IMR-90 (cell line): ENCODE results near the gene IZUMO2. TPM values are rescaled to one million over a fixed set of nuclear protein-coding genes. Genes with fewer than 3 reads are reported as not detected.

ENCODE experiments used
- ATAC-seq: fragments of 200-7000 bp; cut with Tn5 transposase; 2 replicates; pipeline ENCODE4 v1.9.1; 2020; ENCODE audit warnings: low read depth, mild to moderate bottlenecking, moderate library complexity
- BruUV-seq: library from RNA; stranded (reverse); fragments of 400-500 nt; replicated peaks from 2 replicates; lab custom pipeline; 2021; lab: Mats Ljungman, UMichigan
- CTCF ChIA-PET: fragments of 300-600 bp; formaldehyde crosslinking; extraction: SDS; loops from one replicate; lab custom pipeline; 2021; ENCODE audit warnings: antibody characterized with exemption; lab: Yijun Ruan, JAX
- POLR2A ChIA-PET: fragments of 300-600 bp; sonication (Branson Sonifier 250); formaldehyde crosslinking; loops from one replicate; lab custom pipeline; 2022; ENCODE audit warnings: antibody characterized with exemption; ENCODE audit not compliant: unreplicated experiment; lab: Charles Lee
- DNase-seq: peaks from one replicate; pipeline ENCODE4 v3.0.0; 2013
- H2AFZ ChIP-seq: replicated peaks from 2 replicates; pipeline ENCODE3; 2013; ENCODE audit warnings: low read length, mild to moderate bottlenecking; ENCODE audit not compliant: poor library complexity
- H2AK5ac ChIP-seq: 2 replicates; pipeline ENCODE4 v1.6.1; 2013; ENCODE audit warnings: low read depth, low read length, inconsistent platforms
- H2AK9ac ChIP-seq: replicated peaks from 2 replicates; pipeline ENCODE3; 2013; ENCODE audit warnings: mild to moderate bottlenecking, low read depth, low read length, moderate library complexity; ENCODE audit not compliant: poor library complexity
- H2BK120ac ChIP-seq: 2 replicates; pipeline ENCODE4 v1.6.1; 2013; ENCODE audit warnings: low read depth, low read length, inconsistent platforms
- H2BK15ac ChIP-seq: 3 replicates; pipeline ENCODE4 v1.6.1; 2013; ENCODE audit warnings: low read depth, low read length, inconsistent platforms
- H2BK20ac ChIP-seq: 2 replicates; pipeline ENCODE4 v1.6.1; 2013; ENCODE audit warnings: low read depth, mild to moderate bottlenecking, inconsistent platforms, low read length, moderate library complexity
- H2BK5ac ChIP-seq: 2 replicates; pipeline ENCODE4 v1.6.1; 2013; ENCODE audit warnings: mild to moderate bottlenecking, low read depth, low read length, inconsistent platforms; ENCODE audit not compliant: poor library complexity, severe bottlenecking
- H3K14ac ChIP-seq: replicated peaks from 2 replicates; pipeline ENCODE4 v1.6.1; 2013; ENCODE audit warnings: low read depth, low read length, inconsistent platforms
- H3K18ac ChIP-seq: 2 replicates; pipeline ENCODE4 v1.6.1; 2013; ENCODE audit warnings: low read depth, low read length, control low read depth
- H3K23ac ChIP-seq: 2 replicates; pipeline ENCODE4 v1.6.1; 2013; ENCODE audit warnings: low read depth, low read length, inconsistent platforms
- H3K27ac ChIP-seq: 2 replicates; pipeline ENCODE4 v1.5.1; 2013; ENCODE audit warnings: mild to moderate bottlenecking, control low read depth, low read length; ENCODE audit not compliant: insufficient read depth
- H3K27me3 ChIP-seq: 2 replicates; pipeline ENCODE4 v1.6.1; 2013; ENCODE audit warnings: low read length; ENCODE audit not compliant: control insufficient read depth, insufficient read depth
- H3K36me3 ChIP-seq: 2 replicates; pipeline ENCODE4 v1.6.1; 2013; ENCODE audit warnings: low read length, mixed read lengths; ENCODE audit not compliant: control insufficient read depth, insufficient read depth
- H3K4ac ChIP-seq: 2 replicates; pipeline ENCODE4 v1.6.1; 2013; ENCODE audit warnings: low read depth, low read length, inconsistent platforms
- H3K4me1 ChIP-seq: 2 replicates; pipeline ENCODE4 v1.6.1; 2013; ENCODE audit warnings: low read length, mixed read lengths; ENCODE audit not compliant: control insufficient read depth, insufficient read depth
- H3K4me2 ChIP-seq: 2 replicates; pipeline ENCODE4 v1.6.1; 2013; ENCODE audit warnings: low read depth, mild to moderate bottlenecking, control low read depth, low read length, moderate library complexity
- H3K4me3 ChIP-seq: 2 replicates; pipeline ENCODE4 v1.5.1; 2013; ENCODE audit warnings: low read depth, mild to moderate bottlenecking, control low read depth, low read length, moderate library complexity; ENCODE audit not compliant: insufficient read depth
- H3K56ac ChIP-seq: 2 replicates; pipeline ENCODE4 v1.6.1; 2013; ENCODE audit warnings: low read length, inconsistent platforms; ENCODE audit not compliant: insufficient read depth; ENCODE audit errors: extremely low read depth
- H3K79me1 ChIP-seq, 2 experiments: 2 replicates each; pipeline ENCODE4 v1.6.1; 2013; ENCODE audit warnings: low read length in 2 of 2, inconsistent platforms in 1 of 2, low read depth in 1 of 2
- H3K9ac ChIP-seq: 2 replicates; pipeline ENCODE4 v1.6.1; 2013; ENCODE audit warnings: low read depth, low read length, control low read depth
- H3K9me1 ChIP-seq: 2 replicates; pipeline ENCODE4 v1.6.1; 2013; ENCODE audit warnings: low read length, inconsistent platforms; ENCODE audit not compliant: insufficient read depth
- H3K9me3 ChIP-seq: 2 replicates; pipeline ENCODE4 v1.6.1; 2013; ENCODE audit warnings: low read length; ENCODE audit not compliant: control insufficient read depth, insufficient read depth
- H4K20me1 ChIP-seq: 2 replicates; pipeline ENCODE4 v1.6.1; 2013; ENCODE audit warnings: low read length, inconsistent platforms; ENCODE audit not compliant: insufficient read depth
- H4K5ac ChIP-seq: 2 replicates; pipeline ENCODE4 v1.6.1; 2013; ENCODE audit warnings: mild to moderate bottlenecking, low read depth, low read length, control low read depth
- H4K8ac ChIP-seq, 2 experiments: 2 replicates each; pipeline ENCODE4 v1.6.1; 2013; ENCODE audit warnings: low read depth in 2 of 2, low read length in 2 of 2, control low read depth in 1 of 2, inconsistent platforms in 1 of 2
- H4K91ac ChIP-seq: 2 replicates; pipeline ENCODE4 v1.6.1; 2013; ENCODE audit warnings: low read depth, low read length, inconsistent platforms; ENCODE audit not compliant: insufficient read depth
- CHD1 ChIP-seq: IDR thresholded peaks from 2 replicates; pipeline ENCODE4 v1.6.1; 2012; ENCODE audit warnings: low read depth, low read length, improper control_type of control experiment
- MAFK ChIP-seq: IDR thresholded peaks from 2 replicates; pipeline ENCODE4 v1.6.1; 2012; ENCODE audit warnings: low read depth, low read length, improper control_type of control experiment
- MAZ ChIP-seq: IDR thresholded peaks from 2 replicates; pipeline ENCODE4 v1.6.1; 2012; ENCODE audit warnings: low read depth, mild to moderate bottlenecking, low read length, improper control_type of control experiment, moderate library complexity, borderline replicate concordance
- MXI1 ChIP-seq: IDR thresholded peaks from 2 replicates; pipeline ENCODE4 v1.6.1; 2012; ENCODE audit warnings: low read depth, mild to moderate bottlenecking, low read length, moderate library complexity, borderline replicate concordance
- POLR2A ChIP-seq: IDR thresholded peaks from 2 replicates; pipeline ENCODE4 v1.6.1; 2012; ENCODE audit warnings: mild to moderate bottlenecking, low read depth, low read length
- RAD21 ChIP-seq: IDR thresholded peaks from 2 replicates; pipeline ENCODE4 v1.6.1; 2012; ENCODE audit warnings: low read length, improper control_type of control experiment
- SMC3 ChIP-seq: fragments of 150-350 bp; IDR thresholded peaks from 2 replicates; pipeline ENCODE4 v1.6.1; 2016; ENCODE audit warnings: low read depth, mild to moderate bottlenecking, antibody characterized with exemption, low read length, moderate library complexity
- WGBS, 2 experiments: methylation state at CpG; one replicate each; pipeline versions ENCODE4 v1.1.5 to v1.1.7; 2013; ENCODE audit warnings: missing lambda C conversion rate in 2 of 2; ENCODE audit not compliant: insufficient read length in 1 of 2; ENCODE audit errors: extremely low coverage in 2 of 2; 5-methylcytosine and 5-hydroxymethylcytosine counted together
- dilution Hi-C: fragments of 300-500 bp; cut with HindIII; formaldehyde crosslinking; loops from one replicate; pipeline ENCODE4 v1.14.3; 2018; ENCODE audit warnings: low sequenced_read_pairs; ENCODE audit not compliant: unreplicated experiment
- in situ Hi-C: fragments of 300-500 bp; cut with MboI; formaldehyde crosslinking; loops from 3 replicates; pipeline ENCODE4 v1.14.3; 2019; ENCODE audit warnings: low sequenced_read_pairs, inconsistent platforms, mixed read lengths
- intact Hi-C: fragments of 100-400 bp; cut with micrococcal nuclease; formaldehyde crosslinking; loops from 2 replicates; pipeline ENCODE4 v1.10.0; 2022
- polyA plus RNA-seq, 3 experiments: library from polyadenylated mRNA; depleted of rRNA; stranded (reverse); fragments of >200 nt; gene quantifications; 2 replicates each; pipeline ENCODE4 v1.2.3, GENCODE V29; 2012; ENCODE audit warnings: low replicate concordance in 1 of 3
- total RNA-seq: library from RNA; depleted of rRNA; stranded (reverse); fragments of >200 nt; gene quantifications from 2 replicates; pipeline ENCODE4 v1.2.3, GENCODE V29; 2012
- TF ChIP-seq, protein P1 (sequence below): fragments of 150-350 bp; IDR thresholded peaks from 2 replicates; pipeline ENCODE4 v1.6.1; 2017; ENCODE audit warnings: mild to moderate bottlenecking, antibody characterized with exemption, low read length, low read depth

Gene IZUMO2
- total and polyA plus RNA-seq, 2 of the 4 experiments (the other 2 are of a cell fraction) = not detected

DNA sequence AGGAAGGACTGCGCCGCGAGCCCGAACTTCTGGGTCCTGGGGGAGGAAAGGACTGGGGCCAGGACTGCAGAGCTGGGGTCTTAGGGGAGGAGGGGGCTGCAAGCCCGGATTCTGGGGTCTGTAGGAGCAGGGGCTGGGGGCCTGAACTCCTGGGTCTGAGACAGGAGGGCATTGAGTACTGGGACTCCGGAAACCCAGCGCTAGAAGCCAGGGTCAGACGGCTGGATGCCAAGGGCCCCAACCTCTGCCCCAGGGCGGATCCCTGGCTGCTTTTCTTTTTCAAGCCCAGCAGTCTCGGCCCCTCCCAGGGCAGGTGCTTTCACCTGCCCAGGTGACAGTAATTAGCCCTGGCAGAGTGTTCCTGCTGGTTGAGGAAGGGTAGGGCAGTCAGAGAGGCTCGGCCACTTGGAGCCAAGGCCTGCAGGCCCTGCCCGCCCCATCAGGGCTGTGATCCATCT is 42.6 kb upstream of the IZUMO2 start:
- H2BK20ac ChIP-seq = no peak overlapping the region
- H2BK5ac ChIP-seq = no peak overlapping the region
- in situ Hi-C loops (no loop called here), intact Hi-C loops (no loop called here), dilution Hi-C loops (no loop called here)
- H4K20me1 ChIP-seq = no peaks in the 10 kb centered on the region
- H4K91ac ChIP-seq = no peak overlapping the region
- no peak overlapping the region for H3K9ac ChIP-seq
- no peak overlapping the region for H2AFZ ChIP-seq
- no peak overlapping the region for H3K56ac ChIP-seq
- H3K36me3 ChIP-seq = no peaks in the 10 kb centered on the region
- H3K14ac ChIP-seq = no peak overlapping the region
- no peak overlapping the region for H3K27ac ChIP-seq
- no peak overlapping the region for H2AK9ac ChIP-seq
- H3K9me1 ChIP-seq = no peaks in the 10 kb centered on the region
- H2BK120ac ChIP-seq = no peak overlapping the region
- H3K4me3 ChIP-seq = no peak overlapping the region
- H3K79me1 ChIP-seq = no peaks in the 10 kb centered on the region
- H2AK5ac ChIP-seq = no peak overlapping the region
- no peak overlapping the region for H4K5ac ChIP-seq
- H3K4me1 ChIP-seq = no peaks in the 10 kb centered on the region
- H3K4ac ChIP-seq = no peak overlapping the region
- peaks cover 3% of the 10 kb centered on the region; the same call in 1 of the 2 replicates for H3K27me3 ChIP-seq
- H3K18ac ChIP-seq = no peak overlapping the region
- H2BK15ac ChIP-seq = no peak overlapping the region
- no peak overlapping the region for H3K4me2 ChIP-seq
- H4K8ac ChIP-seq = no peak overlapping the region
- peaks cover 4% of the 10 kb centered on the region for H3K9me3 ChIP-seq
- POLR2A ChIA-PET = no interaction called here
- DNase-seq (no peak), ATAC-seq (no peak)
- no TSS peak for BruUV-seq
- no peak overlapping the region for H3K23ac ChIP-seq
- 27% methylated on average over 5 of the region's 12 CpGs; no CpG with 5 or more reads in 1 of the 2 experiments for WGBS, 2 experiments
- CTCF ChIA-PET = no interaction called here
- no peak for TF ChIP-seq MAZ
- no peak for TF ChIP-seq RAD21
- TF ChIP-seq, protein P1, sequence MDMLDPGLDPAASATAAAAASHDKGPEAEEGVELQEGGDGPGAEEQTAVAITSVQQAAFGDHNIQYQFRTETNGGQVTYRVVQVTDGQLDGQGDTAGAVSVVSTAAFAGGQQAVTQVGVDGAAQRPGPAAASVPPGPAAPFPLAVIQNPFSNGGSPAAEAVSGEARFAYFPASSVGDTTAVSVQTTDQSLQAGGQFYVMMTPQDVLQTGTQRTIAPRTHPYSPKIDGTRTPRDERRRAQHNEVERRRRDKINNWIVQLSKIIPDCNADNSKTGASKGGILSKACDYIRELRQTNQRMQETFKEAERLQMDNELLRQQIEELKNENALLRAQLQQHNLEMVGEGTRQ = no peak
- TF ChIP-seq SMC3 = no peak
- no peak for TF ChIP-seq MXI1
- TF ChIP-seq MAFK = no peak
- TF ChIP-seq CHD1 = no peak
- no peak for TF ChIP-seq POLR2A
